Mesendoderm (in vitro differentiated cells): ENCODE results near the gene KRT3. TPM values are rescaled to one million over a fixed set of nuclear protein-coding genes. Genes with fewer than 3 reads are reported as not detected.

ENCODE experiments used
- small RNA-seq: library from polyadenylated mRNA; stranded (forward); fragments of <200 nt; extraction: miRNeasy Mini kit (QIAGEN cat#:217004); gene quantifications from one replicate; pipeline ENCODE3, GENCODE V24; 2013; ENCODE audit not compliant: insufficient read depth

Gene KRT3

Small RNA genes within 50 kb of the gene (small RNA-seq; reads per million reads assigned to genes)
- gene AC107016.2: not detected
